ENCODE measurements around the gene HACD2. TPM values are rescaled to one million over a fixed set of nuclear protein-coding genes. Genes with fewer than 3 reads are reported as not detected.
A peak's percentile ranks its signal among the peaks of the same experiment; 100 is the strongest.
"Not testable (repeated sequence)": the region's sequence is repeated elsewhere in the genome, so short reads cannot be mapped to it uniquely, and the experiment has no call there.

HACD2 gene
- total RNA-seq, 1 experiment from 2014 or later = 97.7 TPM

DNA sequence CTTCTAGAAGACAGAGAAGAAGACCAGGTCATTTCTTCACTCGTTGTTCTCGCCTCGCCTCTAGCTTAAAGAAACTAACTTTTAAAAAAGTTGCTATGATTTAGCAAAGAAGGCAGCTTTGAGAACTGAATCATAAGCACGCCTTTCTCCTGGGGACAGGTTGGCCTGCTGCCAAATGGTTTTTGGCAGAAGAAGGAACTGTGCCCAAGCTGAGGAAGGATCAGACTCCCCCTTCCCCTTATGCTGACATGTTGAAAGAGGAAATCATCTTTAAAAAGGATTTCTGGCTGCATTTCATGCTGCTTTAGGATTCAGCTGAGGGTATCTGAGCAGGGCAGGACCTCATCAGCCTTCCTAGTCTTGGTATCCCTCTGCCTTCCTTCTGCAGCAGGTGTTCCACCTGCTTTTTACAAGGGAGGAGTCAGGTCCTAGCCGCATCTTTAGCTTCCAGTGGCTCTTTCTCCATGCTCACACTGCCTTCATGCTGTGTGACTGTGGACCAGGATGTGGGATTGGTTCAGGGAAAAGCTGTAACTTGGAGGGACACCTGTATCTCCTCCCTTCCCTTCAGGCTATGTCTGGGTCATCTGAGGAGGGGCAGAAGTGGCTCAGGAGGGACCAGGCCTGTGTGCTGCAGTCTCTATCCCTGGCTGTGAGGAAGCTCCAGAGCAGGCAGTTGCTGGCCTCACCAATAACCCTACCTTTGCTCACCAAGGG, 34.1 kb upstream of the HACD2 start:
- intact Hi-C loops (cut with micrococcal nuclease) = no loop called here
- peak; percentile 88 for DNase-seq (ENCODE audit: unreplicated experiment)
- CTCF ChIA-PET = interaction anchor here (1.1 to 4.0 kb wide), 8 partner anchors 13 to 105 kb away, joined by 3 to 19 read pairs (median 6); partner anchors contain the start of gene HACD2
- no peaks in the 10 kb centered on the region for H3K27me3 Mint-ChIP-seq (ENCODE audit: insufficient read depth, unreplicated experiment)
- POLR2A ChIA-PET = interaction anchor here (0.7 to 11.1 kb wide), 7 partner anchors 8 to 67 kb away, joined by 3 to 210 read pairs (median 5); partner anchors contain the start of gene HACD2
- H3K36me3 Mint-ChIP-seq (ENCODE audit: insufficient read depth, unreplicated experiment) = peaks cover 26% of the 10 kb centered on the region
- peaks cover 31% of the 10 kb centered on the region for H3K4me1 Mint-ChIP-seq (ENCODE audit: insufficient read depth, unreplicated experiment)
- no peaks in the 10 kb centered on the region for H3K9me3 Mint-ChIP-seq (ENCODE audit: unreplicated experiment)
- TF ChIP-seq, protein P1, sequence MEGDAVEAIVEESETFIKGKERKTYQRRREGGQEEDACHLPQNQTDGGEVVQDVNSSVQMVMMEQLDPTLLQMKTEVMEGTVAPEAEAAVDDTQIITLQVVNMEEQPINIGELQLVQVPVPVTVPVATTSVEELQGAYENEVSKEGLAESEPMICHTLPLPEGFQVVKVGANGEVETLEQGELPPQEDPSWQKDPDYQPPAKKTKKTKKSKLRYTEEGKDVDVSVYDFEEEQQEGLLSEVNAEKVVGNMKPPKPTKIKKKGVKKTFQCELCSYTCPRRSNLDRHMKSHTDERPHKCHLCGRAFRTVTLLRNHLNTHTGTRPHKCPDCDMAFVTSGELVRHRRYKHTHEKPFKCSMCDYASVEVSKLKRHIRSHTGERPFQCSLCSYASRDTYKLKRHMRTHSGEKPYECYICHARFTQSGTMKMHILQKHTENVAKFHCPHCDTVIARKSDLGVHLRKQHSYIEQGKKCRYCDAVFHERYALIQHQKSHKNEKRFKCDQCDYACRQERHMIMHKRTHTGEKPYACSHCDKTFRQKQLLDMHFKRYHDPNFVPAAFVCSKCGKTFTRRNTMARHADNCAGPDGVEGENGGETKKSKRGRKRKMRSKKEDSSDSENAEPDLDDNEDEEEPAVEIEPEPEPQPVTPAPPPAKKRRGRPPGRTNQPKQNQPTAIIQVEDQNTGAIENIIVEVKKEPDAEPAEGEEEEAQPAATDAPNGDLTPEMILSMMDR (IDR thresholded peaks at IDR 0.05; ENCODE audit: unreplicated experiment) = no peak
- H3K4me3 Mint-ChIP-seq (ENCODE audit: unreplicated experiment) = peak overlapping the region; percentile 60
- no TSS peak for BruUV-seq (replicated peaks)
- peak overlapping the region; percentile 40 for H3K27ac Mint-ChIP-seq (ENCODE audit: low read depth, unreplicated experiment)

DNA sequence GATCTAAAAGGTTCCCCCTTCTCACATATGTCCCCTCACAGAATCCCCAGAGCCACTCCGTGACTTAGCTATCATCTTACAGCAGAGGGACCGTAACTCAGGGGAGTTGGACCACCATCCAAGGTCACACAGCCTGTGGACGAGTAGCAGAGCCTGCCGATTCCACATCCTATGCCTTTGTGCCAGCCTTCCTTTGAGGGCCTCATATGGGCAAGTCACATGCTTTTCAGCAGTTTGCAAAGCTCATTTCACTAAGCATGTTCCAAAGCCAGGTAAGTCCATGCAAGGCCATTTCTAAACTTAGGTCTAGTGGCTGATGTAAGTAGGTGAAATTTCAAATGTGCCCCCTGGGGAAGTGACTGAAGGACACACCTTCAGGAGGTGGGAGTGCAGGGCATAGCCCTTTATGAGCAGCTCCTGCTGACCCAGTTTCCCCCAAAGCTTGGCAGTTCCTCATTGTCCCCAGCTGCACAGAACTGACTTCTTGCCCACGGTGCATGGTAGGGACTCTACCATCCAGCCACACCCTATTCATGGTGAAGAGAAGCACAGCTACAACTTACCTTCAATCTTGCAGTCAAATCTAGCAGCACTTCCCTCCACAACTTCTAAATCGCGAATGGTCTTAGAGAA, 33.3 kb upstream of the HACD2 start:
- TSS peak; percentile 58 for BruUV-seq (replicated peaks)
- Mint-ChIP-seq H3K4me3 (ENCODE audit: unreplicated experiment) (peak overlapping the region; percentile 60), H3K9me3 (ENCODE audit: unreplicated experiment) (no peaks in the 10 kb centered on the region), H3K4me1 (ENCODE audit: insufficient read depth, unreplicated experiment) (peaks cover 24% of the 10 kb centered on the region), H3K27ac (ENCODE audit: low read depth, unreplicated experiment) (peak overlapping the region; percentile 40), H3K27me3 (ENCODE audit: insufficient read depth, unreplicated experiment) (no peaks in the 10 kb centered on the region), H3K36me3 (ENCODE audit: insufficient read depth, unreplicated experiment) (peaks cover 32% of the 10 kb centered on the region)
- intact Hi-C loops (cut with micrococcal nuclease) = no loop called here
- ChIA-PET CTCF (interaction anchor here (0.8 to 4.0 kb wide), 10 partner anchors 12 to 108 kb away, joined by 3 to 19 read pairs (median 5); partner anchors contain the start of gene HACD2), POLR2A (interaction anchor here (0.7 to 11.1 kb wide), 7 partner anchors 9 to 67 kb away, joined by 3 to 210 read pairs (median 5); partner anchors contain the start of gene HACD2)
- TF ChIP-seq, protein P1 (IDR thresholded peaks at IDR 0.05; ENCODE audit: unreplicated experiment) = no peak
- peak; percentile 27 for DNase-seq (ENCODE audit: unreplicated experiment)

DNA sequence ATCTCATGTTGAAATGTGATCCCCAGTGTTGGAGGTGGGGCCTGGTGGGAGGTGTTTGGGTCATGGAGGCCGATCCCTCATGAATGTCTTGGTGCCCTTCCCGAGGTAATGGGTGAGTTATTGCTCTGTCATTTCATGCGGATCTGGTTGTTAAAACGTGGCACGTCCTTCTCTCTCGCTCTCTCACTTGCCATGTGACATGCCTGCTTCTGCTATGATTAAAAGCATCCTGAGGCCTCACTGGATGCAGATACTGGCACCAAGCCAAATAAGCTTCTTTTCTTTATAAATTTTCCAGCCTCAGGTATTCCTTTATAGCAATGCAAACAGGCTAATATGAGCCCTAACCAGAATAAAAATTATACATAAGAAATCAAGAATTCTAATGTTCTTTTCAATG, 31.7 kb upstream of the HACD2 start:
- Mint-ChIP-seq H3K27ac (ENCODE audit: low read depth, unreplicated experiment) (no peak overlapping the region), H3K36me3 (ENCODE audit: insufficient read depth, unreplicated experiment) (peaks cover 41% of the 10 kb centered on the region), H3K27me3 (ENCODE audit: insufficient read depth, unreplicated experiment) (no peaks in the 10 kb centered on the region), H3K4me1 (ENCODE audit: insufficient read depth, unreplicated experiment) (peaks cover 9% of the 10 kb centered on the region), H3K4me3 (ENCODE audit: unreplicated experiment) (no peak overlapping the region), H3K9me3 (ENCODE audit: unreplicated experiment) (no peaks in the 10 kb centered on the region)
- TF ChIP-seq, protein P1 (IDR thresholded peaks at IDR 0.05; ENCODE audit: unreplicated experiment) = no peak
- no TSS peak for BruUV-seq (replicated peaks)
- intact Hi-C loops (cut with micrococcal nuclease) = no loop called here
- no peak for DNase-seq (ENCODE audit: unreplicated experiment)
- CTCF ChIA-PET = interaction anchor here (0.5 to 1.9 kb wide), 3 partner anchors 26 to 1146 kb away, joined by 3 to 7 read pairs (median 3); no protein-coding TSS in a partner anchor
- POLR2A ChIA-PET = interaction anchor here (0.7 to 11.1 kb wide), 4 partner anchors 11 to 32 kb away, joined by 3 to 210 read pairs (median 58); partner anchors contain the start of gene HACD2

DNA sequence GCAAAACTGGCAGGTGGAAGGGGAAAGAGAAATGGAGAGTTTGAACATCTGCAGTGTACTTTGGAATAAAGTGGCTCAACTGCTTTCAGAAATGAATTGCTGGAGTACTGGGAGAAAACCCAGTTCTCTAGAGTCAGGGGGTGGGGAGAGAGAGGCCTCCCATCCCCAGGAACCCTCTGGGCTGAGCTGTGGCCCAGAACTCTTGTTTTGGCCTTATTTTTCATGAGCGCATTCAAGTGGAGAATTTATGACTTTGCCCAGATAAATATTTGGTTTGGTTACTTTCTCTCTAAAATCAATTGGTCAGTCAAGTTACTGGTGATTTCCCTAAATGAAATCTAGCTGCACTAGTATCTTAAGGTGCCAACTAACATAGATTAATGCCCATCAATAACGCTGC, 28.7 kb upstream of the HACD2 start:
- DNase-seq (ENCODE audit: unreplicated experiment) = no peak
- POLR2A ChIA-PET = interaction anchor here (1.3 kb wide), 1 partner anchor 10 kb away, joined by 9 read pairs; no protein-coding TSS in a partner anchor
- no peaks in the 10 kb centered on the region for H3K9me3 Mint-ChIP-seq (ENCODE audit: unreplicated experiment)
- H3K27ac Mint-ChIP-seq (ENCODE audit: low read depth, unreplicated experiment) = no peak overlapping the region
- H3K27me3 Mint-ChIP-seq (ENCODE audit: insufficient read depth, unreplicated experiment) = no peaks in the 10 kb centered on the region
- peaks cover 9% of the 10 kb centered on the region for H3K4me1 Mint-ChIP-seq (ENCODE audit: insufficient read depth, unreplicated experiment)
- TF ChIP-seq, protein P1 (IDR thresholded peaks at IDR 0.05; ENCODE audit: unreplicated experiment) = no peak
- peaks cover 40% of the 10 kb centered on the region for H3K36me3 Mint-ChIP-seq (ENCODE audit: insufficient read depth, unreplicated experiment)
- BruUV-seq (replicated peaks) = no TSS peak
- intact Hi-C loops (cut with micrococcal nuclease) = no loop called here
- no peak overlapping the region for H3K4me3 Mint-ChIP-seq (ENCODE audit: unreplicated experiment)
- CTCF ChIA-PET = interaction anchor here (1.0 to 1.9 kb wide), 3 partner anchors 15 to 39 kb away, joined by 3 to 6 read pairs (median 3); no protein-coding TSS in a partner anchor

DNA sequence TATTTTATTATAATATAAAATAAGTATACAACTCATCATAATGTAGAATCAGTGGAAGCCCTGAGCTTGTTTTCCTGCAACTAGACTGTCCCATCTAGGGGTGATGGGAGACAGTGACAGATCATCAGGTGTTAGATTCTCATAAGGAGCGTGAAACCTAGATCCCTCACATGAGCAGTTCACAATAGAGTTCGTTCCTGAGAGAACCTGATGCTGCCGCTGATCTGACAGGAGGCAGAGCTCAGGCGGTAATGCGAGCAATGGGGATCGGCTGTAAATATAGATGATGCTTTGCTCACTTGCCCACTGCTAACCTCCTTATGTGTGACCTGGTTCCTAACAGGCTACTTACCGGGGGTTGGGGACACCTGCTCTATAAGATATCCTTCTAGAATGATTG, 26.8 kb upstream of the HACD2 start:
- intact Hi-C loops (cut with micrococcal nuclease); BruUV-seq (replicated peaks); H3K4me1 Mint-ChIP-seq (ENCODE audit: insufficient read depth, unreplicated experiment); DNase-seq (ENCODE audit: unreplicated experiment); H3K27ac Mint-ChIP-seq (ENCODE audit: low read depth, unreplicated experiment); H3K4me3 Mint-ChIP-seq (ENCODE audit: unreplicated experiment); H3K27me3 Mint-ChIP-seq (ENCODE audit: insufficient read depth, unreplicated experiment); H3K9me3 Mint-ChIP-seq (ENCODE audit: unreplicated experiment): not testable (repeated sequence)
- ChIA-PET POLR2A (interaction anchor here (0.7 to 1.0 kb wide), 2 partner anchors 27 to 560 kb away, joined by 3 to 4 read pairs; partner anchors contain the start of gene HACD2), CTCF (interaction anchor here (0.6 kb wide), 1 partner anchor 1284 kb away, joined by 3 read pairs; no protein-coding TSS in a partner anchor)
- H3K36me3 Mint-ChIP-seq (ENCODE audit: insufficient read depth, unreplicated experiment) = peaks cover 35% of the 10 kb centered on the region

Measured in MCF 10A (cell line).